CD4-positive, alpha-beta memory T cell (primary cell): ENCODE results near the gene FGR. TPM values are rescaled to one million over a fixed set of nuclear protein-coding genes. Genes with fewer than 3 reads are reported as not detected.

ENCODE experiments used
- CTCF ChIA-PET: fragments of 350-600 bp; sonication (Branson Sonifier 250); formaldehyde crosslinking; loops from one replicate; lab custom pipeline; 2021; ENCODE audit warnings: inconsistent platforms; ENCODE audit not compliant: partially characterized antibody; lab: Charles Lee
- POLR2A ChIA-PET: fragments of 350-600 bp; sonication (Branson Sonifier 250); formaldehyde crosslinking; loops from one replicate; lab custom pipeline; 2021; ENCODE audit not compliant: partially characterized antibody; lab: Charles Lee
- DNase-seq, 5 donors: peaks; one replicate each; pipeline versions ENCODE4 v3.0.0 to v3.0.0-alpha.2; 2020 to 2022; ENCODE audit warnings: mixed read lengths in 1 of 5
- H3K27ac ChIP-seq: one replicate; pipeline ENCODE4 v1.7.0; 2013; ENCODE audit warnings: low read depth, low read length
- H3K27me3 ChIP-seq: 2 replicates; pipeline ENCODE4 v1.7.0; 2013; ENCODE audit warnings: mild to moderate bottlenecking, low read length, moderate library complexity; ENCODE audit not compliant: insufficient read depth
- H3K36me3 ChIP-seq: 2 replicates; pipeline ENCODE4 v1.7.0; 2013; ENCODE audit warnings: mild to moderate bottlenecking, low read length, moderate library complexity; ENCODE audit not compliant: insufficient read depth
- H3K4me1 ChIP-seq: 2 replicates; pipeline ENCODE4 v1.7.0; 2013; ENCODE audit warnings: mild to moderate bottlenecking, low read length, moderate library complexity; ENCODE audit not compliant: insufficient read depth
- H3K4me3 ChIP-seq, 2 donors: one replicate each; pipeline ENCODE4 v1.7.0; 2013; ENCODE audit warnings: low read length in 2 of 2, mild to moderate bottlenecking in 1 of 2
- H3K9me3 ChIP-seq, 2 donors: one replicate each; pipeline ENCODE4 v1.7.0; 2013; ENCODE audit warnings: low read length in 2 of 2, control low read depth in 1 of 2; ENCODE audit not compliant: control insufficient read depth in 1 of 2
- H3K27ac Mint-ChIP-seq, 7 donors: one replicate each; pipeline ENCODE4 v1.8.0; 2020 to 2021; ENCODE audit warnings: mixed read lengths in 7 of 7, mild to moderate bottlenecking in 6 of 7, inconsistent platforms in 3 of 7, moderate library complexity in 3 of 7
- H3K27me3 Mint-ChIP-seq, 2 donors: one replicate each; pipeline ENCODE4 v1.8.0; 2020 to 2021; ENCODE audit warnings: mixed read lengths in 2 of 2
- H3K36me3 Mint-ChIP-seq, 2 donors: one replicate each; pipeline ENCODE4 v1.8.0; 2020 to 2021; ENCODE audit warnings: mixed read lengths in 2 of 2, inconsistent platforms in 1 of 2, mild to moderate bottlenecking in 1 of 2
- H3K4me1 Mint-ChIP-seq, 4 donors: one replicate each; pipeline ENCODE4 v1.8.0; 2020 to 2021; ENCODE audit warnings: mixed read lengths in 4 of 4, mild to moderate bottlenecking in 1 of 4
- H3K4me3 Mint-ChIP-seq, 8 donors: one replicate each; pipeline ENCODE4 v1.8.0; 2020 to 2021; ENCODE audit warnings: mixed read lengths in 8 of 8, mild to moderate bottlenecking in 7 of 8, moderate library complexity in 6 of 8, inconsistent platforms in 3 of 8
- H3K9me3 Mint-ChIP-seq, 8 donors: one replicate each; pipeline ENCODE4 v1.8.0; 2020 to 2021; ENCODE audit warnings: mixed read lengths in 8 of 8, mild to moderate bottlenecking in 5 of 8, inconsistent platforms in 3 of 8, moderate library complexity in 1 of 8
- intact Hi-C: fragments of 100-400 bp; cut with micrococcal nuclease; formaldehyde crosslinking; loops from one replicate; pipeline ENCODE4 v1.15.1; 2023
- polyA plus RNA-seq, 2 donors: library from polyadenylated mRNA; unstranded; fragments of 300-500 nt; fragmentation: Illumina TruSeq; gene quantifications; one replicate each; pipeline ENCODE4 v1.2.3, GENCODE V29; 2021
- total RNA-seq, 2 experiments: library from RNA; stranded (reverse); gene quantifications; one replicate each; pipeline ENCODE4 v1.2.3, GENCODE V29; 2021

Gene FGR
- total and polyA plus RNA-seq, 4 experiments from 2014 or later = 0.12 to 2.9 (median 1.4) TPM

- H3K27me3 Mint-ChIP-seq = no peaks in the 10 kb centered on the region
- intact Hi-C loops = no loop called here
- Histone ChIP-seq H3K36me3 (no peaks in the 10 kb centered on the region), H3K4me3 (no peak overlapping the region), H3K27ac (no peak overlapping the region), H3K27me3 (no peaks in the 10 kb centered on the region), H3K9me3 (no peaks in the 10 kb centered on the region), H3K4me1 (peaks cover 66% of the 10 kb centered on the region)
- H3K36me3 Mint-ChIP-seq = no peaks in the 10 kb centered on the region
- no peak for DNase-seq
- no peaks in the 10 kb centered on the region for H3K9me3 Mint-ChIP-seq
- POLR2A ChIA-PET = interaction anchor here (1.1 to 13.7 kb wide), 2 partner anchors 9 to 51 kb away, joined by 3 to 237 read pairs; no protein-coding TSS in a partner anchor
- peak overlapping the region in 4 of 7 donors; percentile 51 to 69 (median 61) for H3K27ac Mint-ChIP-seq
- H3K4me1 Mint-ChIP-seq = peaks cover 30 to 50% (median 40%) of the 10 kb centered on the region in 4 donors
- CTCF ChIA-PET = interaction anchor here (1.2 to 18.9 kb wide), 2 partner anchors 54 to 317 kb away, joined by 3 to 550 read pairs; partner anchors contain the start of gene IFI6
- H3K4me3 Mint-ChIP-seq = no peak overlapping the region
These were observed 22.3 kb downstream of the FGR start for GRCh38 chr1:27612718-27613117.

- Mint-ChIP-seq H3K27me3 (no peaks in the 10 kb centered on the region), H3K4me3 (no peak overlapping the region), H3K9me3 (no peaks in the 10 kb centered on the region), H3K36me3 (no peaks in the 10 kb centered on the region), H3K27ac (peak overlapping the region in 1 of 7 donors; percentile 25), H3K4me1 (peaks cover 22 to 44% (median 32%) of the 10 kb centered on the region in 4 donors)
- no peaks in the 10 kb centered on the region for H3K27me3 ChIP-seq
- intact Hi-C loops = no loop called here
- no peaks in the 10 kb centered on the region for H3K36me3 ChIP-seq
- H3K4me3 ChIP-seq = no peak overlapping the region
- no peak for DNase-seq
- POLR2A ChIA-PET = interaction anchor here (13.7 kb wide), 1 partner anchor 52 kb away, joined by 237 read pairs; no protein-coding TSS in a partner anchor
- H3K4me1 ChIP-seq = peaks cover 57% of the 10 kb centered on the region
- no peaks in the 10 kb centered on the region for H3K9me3 ChIP-seq
- no peak overlapping the region for H3K27ac ChIP-seq
- CTCF ChIA-PET = interaction anchor here (0.9 to 18.9 kb wide), 6 partner anchors 32 to 210 kb away, joined by 3 to 550 read pairs (median 4); partner anchors contain the start of gene IFI6
These were observed 23.5 kb downstream of the FGR start for GRCh38 chr1:27611450-27611849.

- peaks cover 21 to 44% (median 31%) of the 10 kb centered on the region in 4 donors for H3K4me1 Mint-ChIP-seq
- peak overlapping the region in 1 of 8 donors; percentile 31 for H3K4me3 Mint-ChIP-seq
- peaks cover 0 to 2% of the 10 kb centered on the region in 2 donors for H3K36me3 Mint-ChIP-seq
- ChIA-PET CTCF (interaction anchor here (1.6 to 18.9 kb wide), 9 partner anchors 34 to 213 kb away, joined by 5 to 550 read pairs (median 16); partner anchors contain the start of gene IFI6), POLR2A (interaction anchor here (1.1 to 13.7 kb wide), 6 partner anchors 9 to 119 kb away, joined by 3 to 237 read pairs (median 10); partner anchors contain the start of genes IFI6 and WASF2)
- peak overlapping the region; percentile 1 for H3K27ac ChIP-seq
- H3K27me3 Mint-ChIP-seq = no peaks in the 10 kb centered on the region
- H3K27ac Mint-ChIP-seq = no peak overlapping the region
- no peak overlapping the region for H3K4me3 ChIP-seq
- no peak for DNase-seq
- H3K27me3 ChIP-seq = no peaks in the 10 kb centered on the region
- H3K4me1 ChIP-seq = peaks cover 47% of the 10 kb centered on the region
- intact Hi-C loops = loop anchor here (1.0 to 2.0 kb wide), 2 partner anchors 35 to 115 kb away; partner anchors contain the start of gene FAM76A
- no peaks in the 10 kb centered on the region for H3K9me3 Mint-ChIP-seq
- no peaks in the 10 kb centered on the region for H3K36me3 ChIP-seq
- H3K9me3 ChIP-seq = no peaks in the 10 kb centered on the region
These were observed 25.3 kb downstream of the FGR start for GRCh38 chr1:27609618-27610240.

GRCh38 chr1:27609210-27609555, 25.8 kb downstream of the FGR start:
- H3K27ac ChIP-seq = peak overlapping the region; percentile 1
- ChIA-PET POLR2A (interaction anchor here (0.7 to 13.7 kb wide), 9 partner anchors 10 to 119 kb away, joined by 3 to 237 read pairs (median 5); partner anchors contain the start of genes IFI6 and WASF2), CTCF (interaction anchor here (0.7 to 18.9 kb wide), 19 partner anchors 8 to 671 kb away, joined by 3 to 550 read pairs (median 6); partner anchors contain the start of gene IFI6)
- Mint-ChIP-seq H3K27me3 (no peaks in the 10 kb centered on the region), H3K4me1 (peaks cover 18 to 44% (median 31%) of the 10 kb centered on the region in 4 donors), H3K36me3 (peaks cover 0 to 4% of the 10 kb centered on the region in 2 donors), H3K27ac (no peak overlapping the region), H3K4me3 (no peak overlapping the region), H3K9me3 (no peaks in the 10 kb centered on the region)
- H3K4me3 ChIP-seq = no peak overlapping the region
- peak in 1 of 5 donors; percentile 63 for DNase-seq
- H3K9me3 ChIP-seq = no peaks in the 10 kb centered on the region
- intact Hi-C loops = loop anchor here (1.0 to 2.0 kb wide), 2 partner anchors 35 to 116 kb away; partner anchors contain the start of gene FAM76A
- no peaks in the 10 kb centered on the region for H3K27me3 ChIP-seq
- peaks cover 47% of the 10 kb centered on the region for H3K4me1 ChIP-seq
- H3K36me3 ChIP-seq = no peaks in the 10 kb centered on the region

- Mint-ChIP-seq H3K36me3 (peaks cover 0 to 5% of the 10 kb centered on the region in 2 donors), H3K4me3 (no peak overlapping the region), H3K9me3 (no peaks in the 10 kb centered on the region), H3K27me3 (no peaks in the 10 kb centered on the region), H3K4me1 (peaks cover 12 to 45% (median 22%) of the 10 kb centered on the region in 4 donors), H3K27ac (peak overlapping the region in 3 of 7 donors; percentile 7 to 92 (median 76))
- peaks cover 44% of the 10 kb centered on the region for H3K4me1 ChIP-seq
- H3K4me3 ChIP-seq = no peak overlapping the region
- H3K27me3 ChIP-seq = no peaks in the 10 kb centered on the region
- no peaks in the 10 kb centered on the region for H3K36me3 ChIP-seq
- DNase-seq = no peak
- H3K9me3 ChIP-seq = no peaks in the 10 kb centered on the region
- intact Hi-C loops = loop anchor here (2.0 kb wide), 2 partner anchors 191 to 307 kb away; no protein-coding TSS in a partner anchor
- ChIA-PET POLR2A (interaction anchor here (0.7 to 13.7 kb wide), 8 partner anchors 11 to 216 kb away, joined by 3 to 237 read pairs (median 8); partner anchors contain the start of gene IFI6), CTCF (interaction anchor here (0.7 to 18.9 kb wide), 36 partner anchors 10 to 309 kb away, joined by 3 to 550 read pairs (median 6); partner anchors contain the start of genes FAM76A and IFI6)
- H3K27ac ChIP-seq = no peak overlapping the region
These were observed 27.7 kb downstream of the FGR start for GRCh38 chr1:27607239-27607804.

- H3K4me1 ChIP-seq = peaks cover 50% of the 10 kb centered on the region
- CTCF ChIA-PET = interaction anchor here (0.6 to 18.9 kb wide), 35 partner anchors 10 to 321 kb away, joined by 3 to 550 read pairs (median 6); partner anchors contain the start of genes FAM76A and IFI6
These were observed 28.2 kb downstream of the FGR start for GRCh38 chr1:27606708-27607238.

More at GRCh38 chr1:27606708-27607238, 28.2 kb downstream of the FGR start:
- Mint-ChIP-seq H3K36me3 (peaks cover 0 to 5% of the 10 kb centered on the region in 2 donors), H3K4me1 (peaks cover 10 to 42% (median 20%) of the 10 kb centered on the region in 4 donors), H3K27ac (peak overlapping the region in 5 of 7 donors; percentile 77 to 92 (median 84)), H3K27me3 (no peaks in the 10 kb centered on the region), H3K9me3 (no peaks in the 10 kb centered on the region), H3K4me3 (peak overlapping the region in 2 of 8 donors; percentile 31 to 84)
- no peaks in the 10 kb centered on the region for H3K9me3 ChIP-seq
- DNase-seq = no peak
- H3K27ac ChIP-seq = no peak overlapping the region
- no peak overlapping the region for H3K4me3 ChIP-seq
- POLR2A ChIA-PET = interaction anchor here (0.7 to 13.7 kb wide), 8 partner anchors 12 to 215 kb away, joined by 3 to 237 read pairs (median 8); partner anchors contain the start of gene IFI6
- no peaks in the 10 kb centered on the region for H3K27me3 ChIP-seq
- intact Hi-C loops = loop anchor here (1.0 to 2.0 kb wide), 5 partner anchors 50 to 306 kb away; partner anchors contain the start of gene GPR3
- H3K36me3 ChIP-seq = no peaks in the 10 kb centered on the region
